GM19372 (cell line): ENCODE data around the gene C2orf81.
"Not testable (repeated sequence)": the region's sequence is repeated elsewhere in the genome, so short reads cannot be mapped to it uniquely, and the experiment has no call there.

Source experiments
- ATAC-seq: cut with Tn5 transposase; IDR thresholded peaks from one replicate; pipeline ENCODE4 v1.9.1; 2021; ENCODE audit warnings: mild to moderate bottlenecking, low read depth, moderate library complexity; ENCODE audit not compliant: unreplicated experiment

Gene C2orf81

GRCh38 chr2:74421221-74421870 is at the start of gene C2orf81, which contains the start of gene WDR54:
Gene C2orf81 (minus strand): TSS chr2:74421619. CDS start chr2:74421560, 59 bp downstream.
Gene WDR54 (plus strand): TSS chr2:74421730. CDS start chr2:74422154, 424 bp downstream.
- peak; percentile 89 for ATAC-seq

GRCh38 chr2:74470742-74471141 is 49.3 kb upstream of the C2orf81 start:
- not testable (repeated sequence) for ATAC-seq

GRCh38 chr2:74464406-74464805 is 43.0 kb upstream of the C2orf81 start:
- no peak for ATAC-seq

GRCh38 chr2:74462786-74463105 is 41.3 kb upstream of the C2orf81 start:
- ATAC-seq = no peak

- no peak for ATAC-seq
Measured at GRCh38 chr2:74462054-74462785, 40.8 kb upstream of the C2orf81 start.

GRCh38 chr2:74461187-74462053 is 40.0 kb upstream of the C2orf81 start:
- no peak for ATAC-seq

- not testable (repeated sequence) for ATAC-seq
Measured at GRCh38 chr2:74460187-74460586, 38.8 kb upstream of the C2orf81 start.

- not testable (repeated sequence) for ATAC-seq
Measured at GRCh38 chr2:74459503-74460118, 38.2 kb upstream of the C2orf81 start.

- ATAC-seq = no peak
Measured at GRCh38 chr2:74458938-74459363, 37.5 kb upstream of the C2orf81 start.

- ATAC-seq = peak; percentile 76
Measured at GRCh38 chr2:74458132-74458937, 36.9 kb upstream of the C2orf81 start, which contains the start of gene WBP1. Gene WBP1 (plus strand): TSS chr2:74458438. CDS start chr2:74458603, 165 bp downstream.

GRCh38 chr2:74457549-74458131 is 36.2 kb upstream of the C2orf81 start:
- peak; percentile 34 for ATAC-seq

- no peak for ATAC-seq
Measured at GRCh38 chr2:74457129-74457548, 35.7 kb upstream of the C2orf81 start.

- ATAC-seq = peak; percentile 37
Measured at GRCh38 chr2:74454654-74455511, 33.5 kb upstream of the C2orf81 start, which contains the start of gene INO80B. Gene INO80B (plus strand): TSS chr2:74455087. CDS start chr2:74455117, 30 bp downstream.

GRCh38 chr2:74450570-74451190 is 29.3 kb upstream of the C2orf81 start:
- no peak for ATAC-seq

- ATAC-seq = no peak
Measured at GRCh38 chr2:74448771-74449170, 27.4 kb upstream of the C2orf81 start.

- no peak for ATAC-seq
Measured at GRCh38 chr2:74447230-74447999, 26.0 kb upstream of the C2orf81 start.
